AG04449 (cell line): ENCODE measurements around the gene PDYN.

Source experiments
- CTCF ChIA-PET: fragments of 350-600 bp; formaldehyde crosslinking; extraction: SDS; loops from one replicate; lab custom pipeline; 2021; ENCODE audit warnings: antibody characterized with exemption; lab: Yijun Ruan, JAX
- POLR2A ChIA-PET: fragments of 400-600, 350-600 bp; formaldehyde crosslinking; extraction: SDS; loops from one replicate; lab custom pipeline; 2020; ENCODE audit warnings: antibody characterized with exemption, inconsistent platforms; lab: Yijun Ruan, JAX
- DNase-seq: peaks from one replicate; pipeline ENCODE4 v3.0.0-alpha.2; 2010; ENCODE audit warnings: low read depth, low spot score
- H3K4me3 ChIP-seq: 2 replicates; pipeline ENCODE4 v1.5.1; 2011; ENCODE audit warnings: low read depth, mild to moderate bottlenecking, control low read depth, low read length
- CTCF ChIP-seq: IDR thresholded peaks from one replicate; pipeline ENCODE4 v1.5.1; 2011; ENCODE audit warnings: mild to moderate bottlenecking, moderate library complexity, low read length, control low read depth, inconsistent platforms; ENCODE audit not compliant: insufficient read depth; ENCODE audit errors: missing control alignments

Gene PDYN

GRCh38 chr20:1933465-1933870, 60.4 kb downstream of the PDYN start:
- DNase-seq, result no peak
- TF ChIP-seq CTCF, result no peak
- CTCF ChIA-PET, result interaction anchor here (1.5 kb wide), 1 partner anchor 131 kb away, joined by 5 read pairs; no protein-coding TSS in a partner anchor
- no peak overlapping the region for H3K4me3 ChIP-seq
- POLR2A ChIA-PET, result no interaction called here

GRCh38 chr20:1932971-1933370, 60.9 kb downstream of the PDYN start:
- H3K4me3 ChIP-seq, result no peak overlapping the region
- TF ChIP-seq CTCF, result no peak
- ChIA-PET POLR2A (no interaction called here), CTCF (interaction anchor here (1.5 kb wide), 1 partner anchor 131 kb away, joined by 5 read pairs; no protein-coding TSS in a partner anchor)
- DNase-seq, result no peak

DNA sequence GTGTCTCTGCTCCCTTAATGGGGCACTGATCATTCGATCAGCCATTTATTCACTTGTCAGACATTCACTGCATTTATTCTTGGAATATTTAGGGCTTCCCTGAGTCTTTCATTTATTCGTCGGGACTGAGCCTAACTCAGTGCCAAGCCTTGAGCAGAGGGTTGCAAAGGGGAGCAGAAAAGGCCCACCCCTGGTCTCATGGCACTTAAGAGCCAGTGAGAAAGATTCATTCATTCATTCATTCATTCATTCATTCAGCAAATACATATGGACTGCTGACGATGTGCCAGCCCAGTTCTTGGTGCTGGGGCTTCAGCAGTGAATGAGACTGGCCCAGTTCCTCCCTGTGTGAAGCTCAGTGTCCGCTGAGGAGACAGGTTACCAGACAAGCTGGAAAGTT, 62.0 kb downstream of the PDYN start:
- no peak for TF ChIP-seq CTCF
- POLR2A ChIA-PET, result no interaction called here
- no peak for DNase-seq
- CTCF ChIA-PET, result interaction anchor here (1.5 kb wide), 1 partner anchor 130 kb away, joined by 5 read pairs; no protein-coding TSS in a partner anchor
- H3K4me3 ChIP-seq, result no peak overlapping the region

- POLR2A ChIA-PET, result no interaction called here
- DNase-seq, result no peak
- CTCF ChIA-PET, result no interaction called here
- TF ChIP-seq CTCF, result no peak
- H3K4me3 ChIP-seq, result no peak overlapping the region
These were observed 63.7 kb downstream of the PDYN start for GRCh38 chr20:1930165-1930564.

GRCh38 chr20:1929460-1929859, 64.4 kb downstream of the PDYN start:
- CTCF ChIA-PET, result no interaction called here
- no peak overlapping the region for H3K4me3 ChIP-seq
- POLR2A ChIA-PET, result no interaction called here
- no peak for DNase-seq
- no peak for TF ChIP-seq CTCF

DNA sequence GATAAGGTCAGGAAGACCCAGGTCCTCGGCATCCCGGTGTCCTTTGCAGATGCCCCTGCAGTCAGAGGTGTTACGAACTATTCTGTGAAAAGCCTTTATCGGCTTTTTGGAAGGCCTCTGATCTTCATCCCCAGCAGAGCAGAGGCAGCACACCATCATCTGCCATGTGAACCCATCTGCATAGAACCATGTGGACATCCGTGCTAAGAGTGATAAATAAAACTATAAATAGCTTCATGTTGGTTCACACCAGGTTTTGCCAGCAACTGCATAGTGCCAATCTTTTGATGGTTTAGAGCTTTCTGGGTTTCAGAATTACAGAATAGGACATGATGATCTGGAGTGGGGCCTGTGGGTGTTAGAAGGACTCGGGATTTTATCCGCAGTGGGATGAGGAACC, 65.1 kb downstream of the PDYN start:
- ChIA-PET POLR2A (no interaction called here), CTCF (no interaction called here)

More for the DNA sequence above, 65.1 kb downstream of the PDYN start:
- TF ChIP-seq CTCF, result no peak
- H3K4me3 ChIP-seq, result no peak overlapping the region
- DNase-seq, result no peak
